Smooth muscle cell of bladder (primary cell): Measurements from ENCODE around the gene APOL6. TPM values are rescaled to one million over a fixed set of nuclear protein-coding genes. Genes with fewer than 3 reads are reported as not detected.

ENCODE experiments used
- total RNA-seq: library from RNA; depleted of rRNA; stranded (reverse); fragments of >200 nt; gene quantifications from 2 replicates; pipeline ENCODE4 v1.2.3, GENCODE V29; 2014

Gene APOL6
- 23.5 and 32.1 TPM in 2 replicates for total RNA-seq

GRCh38 chr22:35648066-35649025 is at the start of gene APOL6:
TSS of gene APOL6 (plus strand) at chr22:35648446. CDS start at chr22:35656426, 7,980 bp downstream.

DNA sequence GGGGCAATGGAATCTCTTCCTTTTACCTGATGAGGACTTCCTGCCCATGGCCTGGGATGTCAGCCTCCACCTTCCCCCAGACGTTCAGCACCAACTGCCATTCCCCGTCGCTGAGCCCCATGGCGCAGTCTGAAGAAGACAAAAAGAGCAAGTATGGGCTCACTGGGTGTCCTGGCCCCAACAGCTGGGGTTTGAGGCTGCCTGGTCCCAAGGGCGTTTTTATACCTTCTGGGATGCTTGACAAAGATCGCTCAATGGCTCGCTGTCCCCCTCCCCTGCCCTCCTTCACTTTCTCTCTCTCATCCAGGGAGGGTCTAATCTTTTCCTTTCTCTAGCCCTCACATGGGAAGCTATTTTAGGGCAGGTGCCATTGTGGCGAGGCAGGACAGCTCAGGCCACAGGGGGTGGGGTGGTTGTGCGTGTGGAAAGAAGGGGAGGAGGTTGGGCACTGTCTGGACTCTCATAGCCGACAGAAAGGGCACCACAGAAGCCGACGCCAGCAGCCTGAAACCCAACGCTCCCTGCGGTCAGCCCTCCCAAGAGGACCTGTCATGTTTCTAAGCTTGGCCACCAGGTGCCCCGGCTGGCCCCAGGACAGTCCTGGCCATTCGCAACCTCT is 31.0 kb upstream of the APOL6 start, which contains the start of gene MB:
MB (minus strand) TSS at position 193 of the 619 bp plus-strand sequence; CDS start at position 121, 72 bp downstream.

GRCh38 chr22:35717572-35717971 is 69.3 kb downstream of the APOL6 start, which contains the start of gene APOL5:
TSS of gene APOL5 (plus strand) at chr22:35717872. CDS start at chr22:35717872, 0 bp downstream.

Other genes starting within 250 kb of the APOL6 start
- 5.3 and 11.5 TPM in 2 replicates for gene MCM5, start 248.3 kb upstream of the APOL6 start, total RNA-seq
- gene RASD2, start 107.6 kb upstream of the APOL6 start, total RNA-seq, result under 0.01 and 0.46 TPM in 2 replicates
- gene MB, start 31.1 kb upstream of the APOL6 start, total RNA-seq, result not detected in 2 replicates
- not detected in 2 replicates for gene APOL5, start 69.4 kb downstream of the APOL6 start, total RNA-seq